ENCODE results near the gene NECAB3. TPM values are rescaled to one million over a fixed set of nuclear protein-coding genes. Genes with fewer than 3 reads are reported as not detected.

NECAB3 gene
- total and polyA plus RNA-seq, 7 donors, result 37.8 to 98.0 (median 63.7) TPM

DNA sequence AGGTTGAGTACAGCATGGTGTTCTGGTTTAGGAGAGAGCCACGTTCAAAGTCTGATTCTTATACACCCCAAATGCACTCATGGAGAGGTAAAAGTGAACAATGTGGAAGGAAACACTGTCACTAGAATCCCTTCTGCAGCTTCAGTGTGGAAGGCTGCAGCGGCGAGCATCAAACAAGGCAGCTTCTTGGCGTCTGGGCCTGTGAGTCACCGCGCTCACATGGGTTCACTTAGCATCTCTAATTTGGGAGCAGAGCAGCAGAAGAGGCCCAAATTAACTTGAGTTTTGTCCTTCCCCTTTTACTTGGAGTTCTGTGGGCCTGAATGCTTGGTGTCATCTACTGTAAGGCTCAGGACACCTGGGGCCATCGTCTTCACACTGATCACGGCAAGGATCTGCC lies 22.9 kb upstream of the NECAB3 start:
- DNase-seq (peak; percentile 65 to 71), ATAC-seq (peak in 2 of 4 donors; percentile 49 to 56)
- Histone ChIP-seq H3K9me3 (no peaks in the 10 kb centered on the region), H3K4me1 (no peaks in the 10 kb centered on the region), H3K27me3 (ENCODE audit: insufficient read depth in 3 of 3, low read length in 2 of 3) (no peaks in the 10 kb centered on the region), H3K36me3 (ENCODE audit: insufficient read depth in 1 of 2, low read depth in 1 of 2) (no peaks in the 10 kb centered on the region), H3K4me3 (no peak overlapping the region), H3K27ac (no peak overlapping the region)
- TF ChIP-seq CTCF (IDR thresholded peaks at IDR 0.05), result no peak
- WGBS, 3 donors, result 63 to 71% (median 69%) methylated on average over 8 of the region's 8 CpGs
- intact Hi-C loops (cut with DNase I), result no loop called here

DNA sequence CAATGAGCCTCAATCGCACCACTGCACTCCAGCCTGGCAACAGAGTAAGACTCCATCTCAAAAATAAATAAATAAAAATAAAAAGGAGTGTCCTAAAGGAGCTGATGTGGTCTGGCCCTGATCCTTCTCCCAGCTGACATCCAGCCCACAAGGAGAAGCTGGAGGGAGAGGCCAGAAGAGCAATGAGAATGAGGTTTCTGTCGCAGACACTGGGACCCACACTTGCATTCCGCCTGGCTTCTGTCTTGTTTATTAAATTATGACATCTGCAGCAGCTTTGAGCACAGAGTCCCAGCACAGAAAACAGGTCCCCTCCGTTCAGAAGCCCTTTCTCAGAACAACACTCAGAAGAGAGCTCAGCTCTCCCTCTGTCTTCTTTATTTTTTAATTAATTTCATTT lies 22.2 kb upstream of the NECAB3 start:
- intact Hi-C loops (cut with DNase I), result no loop called here
- no peaks in the 10 kb centered on the region for H3K9me3 ChIP-seq
- TF ChIP-seq CTCF (IDR thresholded peaks at IDR 0.05), result no peak
- WGBS, 3 donors, result 77 to 78% (median 77%) methylated on average over 4 of the region's 4 CpGs
- H3K27me3 ChIP-seq (ENCODE audit: insufficient read depth in 3 of 3, low read length in 2 of 3), result no peaks in the 10 kb centered on the region
- ATAC-seq, result no peak
- no peak for DNase-seq
- H3K4me3 ChIP-seq, result no peak overlapping the region
- no peak overlapping the region for H3K27ac ChIP-seq
- no peaks in the 10 kb centered on the region for H3K36me3 ChIP-seq (ENCODE audit: insufficient read depth in 1 of 2, low read depth in 1 of 2)
- H3K4me1 ChIP-seq, result no peaks in the 10 kb centered on the region

- H3K27ac ChIP-seq, result no peak overlapping the region
- no peak for ATAC-seq
- 59 to 63% (median 60%) methylated on average over 6 of the region's 6 CpGs for WGBS, 3 donors
Measured at GRCh38 chr20:33694639-33695012, 20.4 kb upstream of the NECAB3 start.

DNA sequence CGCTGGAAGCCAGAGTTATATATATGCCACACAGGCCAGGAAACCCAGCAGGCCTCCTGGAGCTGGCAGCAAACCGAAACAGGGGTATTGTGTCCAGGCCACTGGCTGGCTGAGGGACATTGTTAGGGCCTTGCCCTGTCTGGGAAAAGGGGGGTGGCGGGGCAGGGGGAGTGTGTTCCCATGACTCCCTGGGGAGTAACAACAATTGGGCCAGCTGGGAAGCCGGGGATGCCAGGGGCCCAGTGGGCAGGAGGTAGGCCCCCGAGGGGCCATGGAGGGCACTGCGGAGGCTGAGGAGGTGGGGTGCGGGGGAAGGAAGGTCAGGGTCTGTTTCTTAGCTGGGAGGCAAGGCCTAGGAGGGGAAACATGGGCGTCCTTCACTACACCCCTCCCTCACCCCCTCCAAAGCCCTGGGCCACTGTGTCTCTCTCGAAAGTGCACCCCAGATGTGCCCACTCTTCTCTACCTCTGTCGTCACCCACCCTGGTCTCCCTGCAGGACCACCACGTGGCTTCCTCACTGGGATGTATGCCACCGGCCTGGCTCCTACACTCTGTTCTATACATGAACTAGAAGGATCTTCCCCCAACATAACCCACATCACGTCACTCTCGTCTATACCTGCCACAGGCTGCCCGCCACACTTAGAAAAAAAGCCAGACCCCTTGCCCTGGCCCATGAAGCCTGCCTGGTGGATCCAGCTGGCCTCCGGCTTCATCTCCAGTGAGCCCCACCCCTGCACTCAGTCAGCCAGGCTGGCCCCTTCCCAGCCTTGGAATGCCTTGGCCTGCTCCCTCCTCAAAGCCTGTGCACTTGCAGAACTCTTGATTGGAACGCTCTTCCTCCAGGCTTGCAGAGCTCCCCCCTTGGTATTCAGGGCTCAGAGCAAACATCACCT lies 19.8 kb upstream of the NECAB3 start:
- intact Hi-C loops (cut with DNase I), result no loop called here
- Histone ChIP-seq H3K4me3 (no peak overlapping the region), H3K9me3 (no peaks in the 10 kb centered on the region), H3K27ac (no peak overlapping the region), H3K36me3 (ENCODE audit: insufficient read depth in 1 of 2, low read depth in 1 of 2) (no peaks in the 10 kb centered on the region), H3K4me1 (no peaks in the 10 kb centered on the region), H3K27me3 (ENCODE audit: insufficient read depth in 3 of 3, low read length in 2 of 3) (no peaks in the 10 kb centered on the region)
- DNase-seq, result peak; percentile 45 to 60
- 60 to 70% (median 62%) methylated on average over 16 to 17 of the region's 17 CpGs for WGBS, 3 donors
- ATAC-seq, result peak in 1 of 4 donors; percentile 37
- no peak for TF ChIP-seq CTCF (IDR thresholded peaks at IDR 0.05)

More at GRCh38 chr20:33694639-33695012, 20.4 kb upstream of the NECAB3 start:
- no peaks in the 10 kb centered on the region for H3K36me3 ChIP-seq (ENCODE audit: insufficient read depth in 1 of 2, low read depth in 1 of 2)
- no peak for TF ChIP-seq CTCF (IDR thresholded peaks at IDR 0.05)
- H3K4me3 ChIP-seq, result no peak overlapping the region
- no peak for DNase-seq
- intact Hi-C loops (cut with DNase I), result no loop called here
- no peaks in the 10 kb centered on the region for H3K9me3 ChIP-seq
- H3K27me3 ChIP-seq (ENCODE audit: insufficient read depth in 3 of 3, low read length in 2 of 3), result no peaks in the 10 kb centered on the region
- H3K4me1 ChIP-seq, result no peaks in the 10 kb centered on the region
